Endothelial cell (in vitro differentiated cells): ENCODE data around the gene FHOD3. TPM values are rescaled to one million over a fixed set of nuclear protein-coding genes. Genes with fewer than 3 reads are reported as not detected.

Experiments used
- DNase-seq: peaks from one replicate; pipeline ENCODE4 v3.0.0; 2021; ENCODE audit warnings: low spot score
- H3K27ac Mint-ChIP-seq: one replicate; pipeline ENCODE4 v1.8.0; 2021; ENCODE audit warnings: mixed read lengths, inconsistent platforms; ENCODE audit not compliant: unreplicated experiment
- H3K27me3 Mint-ChIP-seq: one replicate; pipeline ENCODE4 v1.8.0; 2021; ENCODE audit warnings: mild to moderate bottlenecking, moderate library complexity, mixed read lengths, inconsistent platforms; ENCODE audit not compliant: unreplicated experiment
- H3K36me3 Mint-ChIP-seq: one replicate; pipeline ENCODE4 v1.8.0; 2021; ENCODE audit warnings: mild to moderate bottlenecking, low read depth, mixed read lengths, inconsistent platforms; ENCODE audit not compliant: unreplicated experiment
- H3K4me1 Mint-ChIP-seq: one replicate; pipeline ENCODE4 v1.8.0; 2021; ENCODE audit warnings: mild to moderate bottlenecking, mixed read lengths, inconsistent platforms; ENCODE audit not compliant: unreplicated experiment
- H3K4me3 Mint-ChIP-seq: one replicate; pipeline ENCODE4 v1.8.0; 2021; ENCODE audit warnings: mild to moderate bottlenecking, mixed read lengths, inconsistent platforms; ENCODE audit not compliant: unreplicated experiment
- H3K9me3 Mint-ChIP-seq: one replicate; pipeline ENCODE4 v1.8.0; 2021; ENCODE audit warnings: mixed read lengths, inconsistent platforms; ENCODE audit not compliant: unreplicated experiment
- CTCF ChIP-seq: fragments of 200-600 bp; sonication (generic); IDR thresholded peaks from one replicate; pipeline ENCODE4 v1.5.0; 2021; ENCODE audit warnings: antibody characterized with exemption; ENCODE audit not compliant: unreplicated experiment
- total RNA-seq: library from RNA; stranded (reverse); fragmentation: NEBNext Ultra II Directional; extraction: Animal tissue kit (Norgen Biotek cat#: 25700); gene quantifications from one replicate; pipeline ENCODE4 v1.2.1, GENCODE V29; 2021; ENCODE audit not compliant: unreplicated experiment

The FHOD3 gene
- total RNA-seq, 1 donor from 2014 or later = 0.67 TPM

GRCh38 chr18:36613069-36613468 lies 315.6 kb downstream of the FHOD3 start:
- Mint-ChIP-seq H3K4me3 (no peak overlapping the region), H3K4me1 (no peaks in the 10 kb centered on the region), H3K9me3 (no peaks in the 10 kb centered on the region), H3K36me3 (no peaks in the 10 kb centered on the region), H3K27ac (no peak overlapping the region), H3K27me3 (peaks cover 3% of the 10 kb centered on the region)
- DNase-seq = no peak
- TF ChIP-seq CTCF = no peak

GRCh38 chr18:36613810-36614209 lies 316.3 kb downstream of the FHOD3 start:
- Mint-ChIP-seq H3K27ac (no peak overlapping the region), H3K9me3 (no peaks in the 10 kb centered on the region), H3K4me1 (no peaks in the 10 kb centered on the region), H3K4me3 (no peak overlapping the region), H3K27me3 (peaks cover 3% of the 10 kb centered on the region), H3K36me3 (no peaks in the 10 kb centered on the region)
- no peak for TF ChIP-seq CTCF
- no peak for DNase-seq

- Mint-ChIP-seq H3K4me1 (no peaks in the 10 kb centered on the region), H3K27ac (no peak overlapping the region), H3K27me3 (no peaks in the 10 kb centered on the region), H3K36me3 (no peaks in the 10 kb centered on the region), H3K9me3 (no peaks in the 10 kb centered on the region), H3K4me3 (no peak overlapping the region)
- no peak for DNase-seq
- TF ChIP-seq CTCF = no peak
Measured at GRCh38 chr18:36620788-36621187, 323.3 kb downstream of the FHOD3 start.

- no peak for TF ChIP-seq CTCF
- H3K4me1 Mint-ChIP-seq = no peaks in the 10 kb centered on the region
Measured at GRCh38 chr18:36622610-36623009, 325.1 kb downstream of the FHOD3 start.

GRCh38 chr18:36623091-36623490 lies 325.6 kb downstream of the FHOD3 start:
- Mint-ChIP-seq H3K4me1 (no peaks in the 10 kb centered on the region), H3K27ac (no peak overlapping the region), H3K4me3 (no peak overlapping the region), H3K36me3 (no peaks in the 10 kb centered on the region), H3K27me3 (no peaks in the 10 kb centered on the region), H3K9me3 (no peaks in the 10 kb centered on the region)
- no peak for DNase-seq
- no peak for TF ChIP-seq CTCF

More at GRCh38 chr18:36622610-36623009, 325.1 kb downstream of the FHOD3 start:
- H3K27ac Mint-ChIP-seq = no peak overlapping the region
- no peaks in the 10 kb centered on the region for H3K9me3 Mint-ChIP-seq
- H3K4me3 Mint-ChIP-seq = no peak overlapping the region
- no peaks in the 10 kb centered on the region for H3K27me3 Mint-ChIP-seq
- no peaks in the 10 kb centered on the region for H3K36me3 Mint-ChIP-seq
- DNase-seq = no peak
